GM23338 (cell line): ENCODE results near the gene AGBL4. TPM values are rescaled to one million over a fixed set of nuclear protein-coding genes. Genes with fewer than 3 reads are reported as not detected.
A peak's percentile ranks its signal among the peaks of the same experiment; 100 is the strongest.

Source experiments
- ATAC-seq: fragments of 200-7000 bp; cut with Tn5 transposase; 3 replicates; pipeline ENCODE4 v1.9.1; 2020
- DNase-seq: peaks from one replicate; pipeline ENCODE4 v3.0.0-alpha.2; 2015; ENCODE audit warnings: low spot score
- H2AFZ ChIP-seq: fragments of 200-600 bp; sonication (generic); 2 replicates; pipeline ENCODE4 v1.8.0; 2016; ENCODE audit warnings: antibody characterized with exemption, mild to moderate bottlenecking, moderate library complexity
- H3F3A ChIP-seq: fragments of 200-600 bp; sonication (generic); replicated peaks from 2 replicates; pipeline ENCODE4 v1.8.0; 2017; ENCODE audit warnings: antibody characterized with exemption, mixed run types, low read depth
- H3K27ac ChIP-seq: fragments of 200-600 bp; sonication (generic); 2 replicates; pipeline ENCODE4 v1.6.1; 2016; ENCODE audit warnings: low read depth
- H3K27me3 ChIP-seq: fragments of 200-600 bp; sonication (generic); 2 replicates; pipeline ENCODE4 v1.8.0; 2016; ENCODE audit warnings: mild to moderate bottlenecking, mixed run types, moderate library complexity; ENCODE audit not compliant: insufficient read depth
- H3K36me3 ChIP-seq: fragments of 200-600 bp; sonication (generic); 2 replicates; pipeline ENCODE4 v1.8.0; 2016; ENCODE audit warnings: mild to moderate bottlenecking; ENCODE audit not compliant: insufficient read depth
- H3K4me1 ChIP-seq: fragments of 200-600 bp; sonication (generic); 2 replicates; pipeline ENCODE4 v1.8.0; 2016; ENCODE audit warnings: mild to moderate bottlenecking, moderate library complexity; ENCODE audit not compliant: insufficient read depth
- H3K4me2 ChIP-seq: fragments of 200-600 bp; sonication (generic); 2 replicates; pipeline ENCODE4 v1.7.1; 2017; ENCODE audit warnings: mixed run types
- H3K4me3 ChIP-seq: fragments of 200-600 bp; sonication (generic); 2 replicates; pipeline ENCODE4 v1.6.1; 2016; ENCODE audit warnings: mixed run types
- H3K79me2 ChIP-seq: fragments of 200-600 bp; sonication (generic); replicated peaks from 2 replicates; pipeline ENCODE4 v1.8.0; 2017; ENCODE audit warnings: mild to moderate bottlenecking; ENCODE audit not compliant: insufficient read depth
- H3K9me2 ChIP-seq: fragments of 200-600 bp; sonication (generic); 2 replicates; pipeline ENCODE4 v1.8.0; 2017; ENCODE audit not compliant: insufficient read depth
- H4K20me1 ChIP-seq: fragments of 200-600 bp; sonication (generic); replicated peaks from 2 replicates; pipeline ENCODE4 v1.8.0; 2017; ENCODE audit warnings: mild to moderate bottlenecking; ENCODE audit not compliant: insufficient read depth
- H3K27ac Mint-ChIP-seq: 2 replicates; pipeline ENCODE4 v1.8.0; 2020; ENCODE audit warnings: inconsistent platforms, mild to moderate bottlenecking, moderate library complexity, mixed read lengths
- H3K27me3 Mint-ChIP-seq: 3 replicates; pipeline ENCODE4 v1.8.0; 2022; ENCODE audit warnings: low read depth, mild to moderate bottlenecking, moderate library complexity, mixed read lengths, inconsistent platforms; ENCODE audit not compliant: insufficient read depth, poor library complexity
- H3K36me3 Mint-ChIP-seq: 3 replicates; pipeline ENCODE4 v1.8.0; 2021; ENCODE audit warnings: low read depth, mild to moderate bottlenecking, inconsistent platforms, moderate library complexity, mixed read lengths
- H3K4me1 Mint-ChIP-seq: 3 replicates; pipeline ENCODE4 v1.8.0; 2020; ENCODE audit warnings: mild to moderate bottlenecking, inconsistent platforms, mixed read lengths
- H3K4me3 Mint-ChIP-seq: 3 replicates; pipeline ENCODE4 v1.8.0; 2021; ENCODE audit warnings: moderate library complexity, mild to moderate bottlenecking, inconsistent platforms, mixed read lengths
- H3K9me3 Mint-ChIP-seq: 3 replicates; pipeline ENCODE4 v1.8.0; 2020; ENCODE audit warnings: moderate library complexity, mild to moderate bottlenecking, inconsistent platforms, mixed read lengths
- CREB1 ChIP-seq: fragments of 250-450 bp; sonication (Bioruptor Pico); IDR thresholded peaks from 2 replicates; pipeline ENCODE4 v1.5.0; 2020; ENCODE audit warnings: low read depth, mild to moderate bottlenecking, moderate library complexity
- EZH2 ChIP-seq: fragments of 200-600 bp; sonication (generic); IDR thresholded peaks from one replicate; pipeline ENCODE4 v1.8.0; 2017; ENCODE audit warnings: antibody characterized with exemption, mild to moderate bottlenecking, low read depth; ENCODE audit not compliant: unreplicated experiment
- EZH2phosphoT487 ChIP-seq: fragments of 200-600 bp; sonication (generic); IDR thresholded peaks from one replicate; pipeline ENCODE4 v1.8.1; 2018; ENCODE audit warnings: antibody characterized with exemption; ENCODE audit not compliant: unreplicated experiment
- JUNB ChIP-seq: IDR thresholded peaks from one replicate; pipeline ENCODE4 v1.6.1; 2016; ENCODE audit warnings: antibody characterized with exemption; ENCODE audit not compliant: unreplicated experiment
- NANOG ChIP-seq: IDR thresholded peaks from 2 replicates; pipeline ENCODE4 v1.6.1; 2016; ENCODE audit warnings: antibody characterized with exemption, borderline replicate concordance
- POLR2AphosphoS5 ChIP-seq: IDR thresholded peaks from 2 replicates; pipeline ENCODE4 v1.6.1; 2016; ENCODE audit warnings: antibody characterized with exemption, low read depth
- STAT1 ChIP-seq: IDR thresholded peaks from one replicate; pipeline ENCODE4 v1.6.1; 2016; ENCODE audit warnings: antibody characterized with exemption; ENCODE audit not compliant: unreplicated experiment
- ZNF114 ChIP-seq: fragments of 250-450 bp; sonication (Bioruptor Pico); IDR thresholded peaks from 2 replicates; pipeline ENCODE4 v1.5.0; 2020; ENCODE audit warnings: mild to moderate bottlenecking, moderate library complexity
- ZNF331 ChIP-seq: fragments of 250-450 bp; sonication (Bioruptor Pico); IDR thresholded peaks from 2 replicates; pipeline ENCODE4 v1.5.0; 2020; ENCODE audit warnings: low read depth, mild to moderate bottlenecking, moderate library complexity
- polyA plus RNA-seq: library from polyadenylated mRNA; unstranded; fragments of >200 nt; fragmentation: Nextera tagmentation; extraction: Ambion mirVana; gene quantifications from 2 replicates; pipeline ENCODE4 v1.2.1, GENCODE V29; 2016
- total RNA-seq: library from RNA; depleted of rRNA; stranded (reverse); fragments of >200 nt; shearing (Covaris generic); gene quantifications from 2 replicates; pipeline ENCODE4 v1.2.3, GENCODE V29; 2014
- TF ChIP-seq, protein P1 (sequence below): IDR thresholded peaks from one replicate; pipeline ENCODE4 v1.6.1; 2018; ENCODE audit warnings: antibody characterized with exemption; ENCODE audit not compliant: unreplicated experiment
- TF ChIP-seq, protein P2 (sequence below): fragments of 250-450 bp; sonication (Bioruptor Pico); IDR thresholded peaks from 2 replicates; pipeline ENCODE4 v1.5.0; 2020; ENCODE audit warnings: mild to moderate bottlenecking, moderate library complexity
- TF ChIP-seq, protein P3 (sequence below), 2 experiments: fragments of 200-600 bp in 1 of 2; sonication (generic) in 1 of 2; conservative IDR thresholded peaks; 2 replicates each; pipeline versions ENCODE4 v1.5.1 to v1.6.1; 2016 to 2017; ENCODE audit warnings: antibody characterized with exemption in 2 of 2, low read depth in 2 of 2, mild to moderate bottlenecking in 2 of 2, moderate library complexity in 1 of 2
- TF ChIP-seq, protein P4 (sequence below): IDR thresholded peaks from 2 replicates; pipeline ENCODE4 v1.6.1; 2016; ENCODE audit warnings: antibody characterized with exemption

The AGBL4 gene
- total and polyA plus RNA-seq, 2 experiments from 2014 or later, result 0.91 to 1.5 TPM

DNA sequence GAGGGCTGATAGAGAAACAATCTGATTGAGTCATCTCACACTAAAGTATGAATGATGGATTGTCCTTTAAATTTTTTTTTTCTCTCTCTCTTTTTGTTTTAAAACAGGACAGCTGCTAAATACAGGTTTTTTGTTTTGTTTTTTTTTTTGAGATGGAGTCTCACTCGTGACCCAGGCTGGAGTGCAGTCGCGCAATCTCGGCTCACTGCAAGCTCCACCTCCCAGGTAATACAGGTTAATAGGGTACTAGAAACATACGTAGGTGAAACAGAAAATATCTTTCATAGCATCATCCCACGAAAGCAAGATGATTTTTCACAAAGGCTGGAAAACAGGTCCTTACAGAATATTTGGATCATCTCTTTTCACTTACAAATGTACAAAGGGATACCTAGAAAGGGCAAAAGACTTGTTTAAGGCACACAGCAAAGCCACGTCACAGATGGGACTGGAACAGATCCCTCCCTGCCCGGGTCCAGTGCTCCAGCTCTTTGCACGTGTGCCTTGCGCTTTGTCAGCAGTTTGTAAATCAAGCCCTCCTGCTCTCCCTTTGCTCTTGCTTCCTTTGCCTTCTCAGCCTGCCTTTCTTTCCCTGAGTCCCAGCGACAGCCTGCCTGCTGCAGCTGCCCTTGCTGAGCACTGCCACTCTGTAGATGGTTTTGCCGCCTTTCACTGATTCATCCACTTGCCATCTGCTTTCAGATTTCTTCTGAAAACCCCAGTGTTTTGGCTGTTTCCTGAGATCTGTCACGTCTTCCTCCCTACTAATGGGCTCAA, 1075.8 kb downstream of the AGBL4 start:
- Histone ChIP-seq H3K27me3 (no peaks in the 10 kb centered on the region), H3K4me3 (no peak overlapping the region), H3K4me2 (no peak overlapping the region), H3F3A (no peaks in the 10 kb centered on the region), H3K4me1 (no peaks in the 10 kb centered on the region), H3K9me2 (no peaks in the 10 kb centered on the region), H3K36me3 (no peaks in the 10 kb centered on the region), H3K79me2 (no peaks in the 10 kb centered on the region), H2AFZ (peak overlapping the region; percentile 43; the same call in 1 of the 2 replicates), H3K27ac (no peak overlapping the region), H4K20me1 (no peaks in the 10 kb centered on the region)
- Mint-ChIP-seq H3K27ac (no peak overlapping the region), H3K4me3 (no peak overlapping the region), H3K9me3 (peaks cover 10% of the 10 kb centered on the region; the same call in 2 of the 3 replicates), H3K27me3 (no peaks in the 10 kb centered on the region), H3K4me1 (peaks cover 4% of the 10 kb centered on the region; the same call in 2 of the 3 replicates), H3K36me3 (no peaks in the 10 kb centered on the region)
- TF ChIP-seq JUNB (no peak), ZNF331 (CRISPR knock-in tag) (no peak), EZH2 (no peak), CREB1 (no peak), STAT1 (no peak), POLR2AphosphoS5 (no peak), EZH2phosphoT487 (no peak), NANOG (no peak), ZNF114 (CRISPR knock-in tag) (no peak)
- TF ChIP-seq, protein P1, sequence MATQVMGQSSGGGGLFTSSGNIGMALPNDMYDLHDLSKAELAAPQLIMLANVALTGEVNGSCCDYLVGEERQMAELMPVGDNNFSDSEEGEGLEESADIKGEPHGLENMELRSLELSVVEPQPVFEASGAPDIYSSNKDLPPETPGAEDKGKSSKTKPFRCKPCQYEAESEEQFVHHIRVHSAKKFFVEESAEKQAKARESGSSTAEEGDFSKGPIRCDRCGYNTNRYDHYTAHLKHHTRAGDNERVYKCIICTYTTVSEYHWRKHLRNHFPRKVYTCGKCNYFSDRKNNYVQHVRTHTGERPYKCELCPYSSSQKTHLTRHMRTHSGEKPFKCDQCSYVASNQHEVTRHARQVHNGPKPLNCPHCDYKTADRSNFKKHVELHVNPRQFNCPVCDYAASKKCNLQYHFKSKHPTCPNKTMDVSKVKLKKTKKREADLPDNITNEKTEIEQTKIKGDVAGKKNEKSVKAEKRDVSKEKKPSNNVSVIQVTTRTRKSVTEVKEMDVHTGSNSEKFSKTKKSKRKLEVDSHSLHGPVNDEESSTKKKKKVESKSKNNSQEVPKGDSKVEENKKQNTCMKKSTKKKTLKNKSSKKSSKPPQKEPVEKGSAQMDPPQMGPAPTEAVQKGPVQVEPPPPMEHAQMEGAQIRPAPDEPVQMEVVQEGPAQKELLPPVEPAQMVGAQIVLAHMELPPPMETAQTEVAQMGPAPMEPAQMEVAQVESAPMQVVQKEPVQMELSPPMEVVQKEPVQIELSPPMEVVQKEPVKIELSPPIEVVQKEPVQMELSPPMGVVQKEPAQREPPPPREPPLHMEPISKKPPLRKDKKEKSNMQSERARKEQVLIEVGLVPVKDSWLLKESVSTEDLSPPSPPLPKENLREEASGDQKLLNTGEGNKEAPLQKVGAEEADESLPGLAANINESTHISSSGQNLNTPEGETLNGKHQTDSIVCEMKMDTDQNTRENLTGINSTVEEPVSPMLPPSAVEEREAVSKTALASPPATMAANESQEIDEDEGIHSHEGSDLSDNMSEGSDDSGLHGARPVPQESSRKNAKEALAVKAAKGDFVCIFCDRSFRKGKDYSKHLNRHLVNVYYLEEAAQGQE, result no peak
- TF ChIP-seq, protein P2, sequence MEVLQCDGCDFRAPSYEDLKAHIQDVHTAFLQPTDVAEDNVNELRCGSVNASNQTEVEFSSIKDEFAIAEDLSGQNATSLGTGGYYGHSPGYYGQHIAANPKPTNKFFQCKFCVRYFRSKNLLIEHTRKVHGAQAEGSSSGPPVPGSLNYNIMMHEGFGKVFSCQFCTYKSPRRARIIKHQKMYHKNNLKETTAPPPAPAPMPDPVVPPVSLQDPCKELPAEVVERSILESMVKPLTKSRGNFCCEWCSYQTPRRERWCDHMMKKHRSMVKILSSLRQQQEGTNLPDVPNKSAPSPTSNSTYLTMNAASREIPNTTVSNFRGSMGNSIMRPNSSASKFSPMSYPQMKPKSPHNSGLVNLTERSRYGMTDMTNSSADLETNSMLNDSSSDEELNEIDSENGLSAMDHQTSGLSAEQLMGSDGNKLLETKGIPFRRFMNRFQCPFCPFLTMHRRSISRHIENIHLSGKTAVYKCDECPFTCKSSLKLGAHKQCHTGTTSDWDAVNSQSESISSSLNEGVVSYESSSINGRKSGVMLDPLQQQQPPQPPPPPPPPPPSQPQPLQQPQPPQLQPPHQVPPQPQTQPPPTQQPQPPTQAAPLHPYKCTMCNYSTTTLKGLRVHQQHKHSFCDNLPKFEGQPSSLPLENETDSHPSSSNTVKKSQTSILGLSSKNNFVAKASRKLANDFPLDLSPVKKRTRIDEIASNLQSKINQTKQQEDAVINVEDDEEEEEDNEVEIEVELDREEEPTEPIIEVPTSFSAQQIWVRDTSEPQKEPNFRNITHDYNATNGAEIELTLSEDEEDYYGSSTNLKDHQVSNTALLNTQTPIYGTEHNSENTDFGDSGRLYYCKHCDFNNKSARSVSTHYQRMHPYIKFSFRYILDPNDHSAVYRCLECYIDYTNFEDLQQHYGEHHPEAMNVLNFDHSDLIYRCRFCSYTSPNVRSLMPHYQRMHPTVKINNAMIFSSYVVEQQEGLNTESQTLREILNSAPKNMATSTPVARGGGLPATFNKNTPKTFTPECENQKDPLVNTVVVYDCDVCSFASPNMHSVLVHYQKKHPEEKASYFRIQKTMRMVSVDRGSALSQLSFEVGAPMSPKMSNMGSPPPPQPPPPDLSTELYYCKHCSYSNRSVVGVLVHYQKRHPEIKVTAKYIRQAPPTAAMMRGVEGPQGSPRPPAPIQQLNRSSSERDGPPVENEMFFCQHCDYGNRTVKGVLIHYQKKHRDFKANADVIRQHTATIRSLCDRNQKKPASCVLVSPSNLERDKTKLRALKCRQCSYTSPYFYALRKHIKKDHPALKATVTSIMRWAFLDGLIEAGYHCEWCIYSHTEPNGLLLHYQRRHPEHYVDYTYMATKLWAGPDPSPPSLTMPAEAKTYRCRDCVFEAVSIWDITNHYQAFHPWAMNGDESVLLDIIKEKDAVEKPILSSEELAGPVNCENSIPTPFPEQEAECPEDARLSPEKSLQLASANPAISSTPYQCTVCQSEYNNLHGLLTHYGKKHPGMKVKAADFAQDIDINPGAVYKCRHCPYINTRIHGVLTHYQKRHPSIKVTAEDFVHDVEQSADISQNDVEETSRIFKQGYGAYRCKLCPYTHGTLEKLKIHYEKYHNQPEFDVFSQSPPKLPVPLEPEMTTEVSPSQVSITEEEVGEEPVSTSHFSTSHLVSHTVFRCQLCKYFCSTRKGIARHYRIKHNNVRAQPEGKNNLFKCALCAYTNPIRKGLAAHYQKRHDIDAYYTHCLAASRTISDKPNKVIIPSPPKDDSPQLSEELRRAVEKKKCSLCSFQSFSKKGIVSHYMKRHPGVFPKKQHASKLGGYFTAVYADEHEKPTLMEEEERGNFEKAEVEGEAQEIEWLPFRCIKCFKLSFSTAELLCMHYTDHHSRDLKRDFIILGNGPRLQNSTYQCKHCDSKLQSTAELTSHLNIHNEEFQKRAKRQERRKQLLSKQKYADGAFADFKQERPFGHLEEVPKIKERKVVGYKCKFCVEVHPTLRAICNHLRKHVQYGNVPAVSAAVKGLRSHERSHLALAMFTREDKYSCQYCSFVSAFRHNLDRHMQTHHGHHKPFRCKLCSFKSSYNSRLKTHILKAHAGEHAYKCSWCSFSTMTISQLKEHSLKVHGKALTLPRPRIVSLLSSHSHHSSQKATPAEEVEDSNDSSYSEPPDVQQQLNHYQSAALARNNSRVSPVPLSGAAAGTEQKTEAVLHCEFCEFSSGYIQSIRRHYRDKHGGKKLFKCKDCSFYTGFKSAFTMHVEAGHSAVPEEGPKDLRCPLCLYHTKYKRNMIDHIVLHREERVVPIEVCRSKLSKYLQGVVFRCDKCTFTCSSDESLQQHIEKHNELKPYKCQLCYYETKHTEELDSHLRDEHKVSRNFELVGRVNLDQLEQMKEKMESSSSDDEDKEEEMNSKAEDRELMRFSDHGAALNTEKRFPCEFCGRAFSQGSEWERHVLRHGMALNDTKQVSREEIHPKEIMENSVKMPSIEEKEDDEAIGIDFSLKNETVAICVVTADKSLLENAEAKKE (CRISPR knock-in tag), result no peak
- TF ChIP-seq, protein P3, sequence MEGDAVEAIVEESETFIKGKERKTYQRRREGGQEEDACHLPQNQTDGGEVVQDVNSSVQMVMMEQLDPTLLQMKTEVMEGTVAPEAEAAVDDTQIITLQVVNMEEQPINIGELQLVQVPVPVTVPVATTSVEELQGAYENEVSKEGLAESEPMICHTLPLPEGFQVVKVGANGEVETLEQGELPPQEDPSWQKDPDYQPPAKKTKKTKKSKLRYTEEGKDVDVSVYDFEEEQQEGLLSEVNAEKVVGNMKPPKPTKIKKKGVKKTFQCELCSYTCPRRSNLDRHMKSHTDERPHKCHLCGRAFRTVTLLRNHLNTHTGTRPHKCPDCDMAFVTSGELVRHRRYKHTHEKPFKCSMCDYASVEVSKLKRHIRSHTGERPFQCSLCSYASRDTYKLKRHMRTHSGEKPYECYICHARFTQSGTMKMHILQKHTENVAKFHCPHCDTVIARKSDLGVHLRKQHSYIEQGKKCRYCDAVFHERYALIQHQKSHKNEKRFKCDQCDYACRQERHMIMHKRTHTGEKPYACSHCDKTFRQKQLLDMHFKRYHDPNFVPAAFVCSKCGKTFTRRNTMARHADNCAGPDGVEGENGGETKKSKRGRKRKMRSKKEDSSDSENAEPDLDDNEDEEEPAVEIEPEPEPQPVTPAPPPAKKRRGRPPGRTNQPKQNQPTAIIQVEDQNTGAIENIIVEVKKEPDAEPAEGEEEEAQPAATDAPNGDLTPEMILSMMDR (conservative IDR thresholded peaks at IDR 0.05; ENCODE audit: low read depth in 2 of 2), result no peak
- TF ChIP-seq, protein P4, sequence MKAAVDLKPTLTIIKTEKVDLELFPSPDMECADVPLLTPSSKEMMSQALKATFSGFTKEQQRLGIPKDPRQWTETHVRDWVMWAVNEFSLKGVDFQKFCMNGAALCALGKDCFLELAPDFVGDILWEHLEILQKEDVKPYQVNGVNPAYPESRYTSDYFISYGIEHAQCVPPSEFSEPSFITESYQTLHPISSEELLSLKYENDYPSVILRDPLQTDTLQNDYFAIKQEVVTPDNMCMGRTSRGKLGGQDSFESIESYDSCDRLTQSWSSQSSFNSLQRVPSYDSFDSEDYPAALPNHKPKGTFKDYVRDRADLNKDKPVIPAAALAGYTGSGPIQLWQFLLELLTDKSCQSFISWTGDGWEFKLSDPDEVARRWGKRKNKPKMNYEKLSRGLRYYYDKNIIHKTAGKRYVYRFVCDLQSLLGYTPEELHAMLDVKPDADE, result no peak
- ATAC-seq (peak; percentile 51), DNase-seq (peak; percentile 16)
